ENCODE data around the gene CHIA. TPM values are rescaled to one million over a fixed set of nuclear protein-coding genes. Genes with fewer than 3 reads are reported as not detected.

CHIA gene
- total and polyA plus RNA-seq, 12 donors, result 0.07 to 0.19 TPM; not detected in 10

DNA sequence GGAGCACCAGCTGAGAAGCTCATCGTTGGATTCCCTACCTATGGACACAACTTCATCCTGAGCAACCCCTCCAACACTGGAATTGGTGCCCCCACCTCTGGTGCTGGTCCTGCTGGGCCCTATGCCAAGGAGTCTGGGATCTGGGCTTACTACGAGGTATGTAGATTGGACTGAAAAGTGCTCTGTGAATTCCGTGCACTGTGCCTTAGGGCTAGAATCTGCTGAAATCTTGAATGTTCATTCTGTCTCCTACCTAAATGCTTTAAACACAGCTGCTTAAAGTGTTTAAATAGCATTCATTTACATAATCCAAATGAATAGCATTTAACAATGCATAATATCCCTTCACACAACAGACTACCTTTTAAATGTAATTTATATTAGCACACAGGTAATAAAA lies 27.9 kb downstream of the CHIA start:
- Histone ChIP-seq H3K4me3 (no peak overlapping the region), H3K36me3 (replicated peaks in 1 of 2) (no peaks in the 10 kb centered on the region), H3K27ac (no peak overlapping the region), H3K4me1 (replicated peaks in 1 of 2) (no peaks in the 10 kb centered on the region), H3K27me3 (peaks cover 4% of the 10 kb centered on the region), H3K9me3 (replicated peaks in 1 of 3) (no peaks in the 10 kb centered on the region)
- 65 to 88% (median 74%) methylated on average over 2 to 3 of the region's 3 CpGs for WGBS, 4 donors
- intact Hi-C loops (cut with DNase I), result no loop called here
- TF ChIP-seq CTCF (IDR thresholded peaks at IDR 0.05) (no peak), POLR2A (IDR thresholded peaks at IDR 0.05) (no peak)
- DNase-seq, result no peak

DNA sequence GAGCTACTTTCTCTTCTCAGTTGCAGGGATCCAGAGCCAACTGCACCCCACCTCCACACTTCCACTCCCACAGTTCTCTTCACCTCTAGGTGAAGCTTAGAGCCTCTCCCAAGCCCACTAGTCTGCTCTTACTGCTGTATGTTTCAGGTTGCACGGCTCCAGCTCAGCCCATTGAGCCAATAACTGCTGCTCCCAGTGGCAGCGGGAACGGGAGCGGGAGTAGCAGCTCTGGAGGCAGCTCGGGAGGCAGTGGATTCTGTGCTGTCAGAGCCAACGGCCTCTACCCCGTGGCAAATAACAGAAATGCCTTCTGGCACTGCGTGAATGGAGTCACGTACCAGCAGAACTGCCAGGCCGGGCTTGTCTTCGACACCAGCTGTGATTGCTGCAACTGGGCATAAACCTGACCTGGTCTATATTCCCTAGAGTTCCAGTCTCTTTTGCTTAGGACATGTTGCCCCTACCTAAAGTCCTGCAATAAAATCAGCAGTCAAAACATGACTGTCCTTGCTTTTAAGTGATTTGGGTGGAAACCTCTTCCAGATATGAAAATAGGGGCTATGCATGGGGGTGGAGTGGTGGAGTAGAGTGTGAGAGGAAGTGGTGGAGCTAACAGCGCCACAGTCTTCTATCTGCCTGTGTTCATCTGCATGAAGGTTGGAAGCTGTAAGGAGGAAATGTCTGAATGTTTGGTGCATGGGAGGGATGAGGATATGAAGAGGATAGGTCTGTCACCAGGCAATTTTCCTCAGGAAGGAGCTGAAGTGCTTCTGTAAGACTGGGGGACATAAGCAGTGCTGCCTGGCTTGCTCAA lies 29.6 kb downstream of the CHIA start:
- H3K4me3 ChIP-seq, result no peak overlapping the region
- H3K27me3 ChIP-seq, result no peaks in the 10 kb centered on the region
- H3K9me3 ChIP-seq (replicated peaks in 1 of 3), result no peaks in the 10 kb centered on the region
- TF ChIP-seq POLR2A (IDR thresholded peaks at IDR 0.05), result no peak
- TF ChIP-seq CTCF (IDR thresholded peaks at IDR 0.05), result no peak
- H3K4me1 ChIP-seq (replicated peaks in 1 of 2), result no peaks in the 10 kb centered on the region
- 68 to 76% (median 73%) methylated on average over 9 to 12 of the region's 12 CpGs for WGBS, 4 donors
- H3K36me3 ChIP-seq (replicated peaks in 1 of 2), result no peaks in the 10 kb centered on the region
- no peak overlapping the region for H3K27ac ChIP-seq
- intact Hi-C loops (cut with DNase I), result no loop called here
- DNase-seq, result no peak

- intact Hi-C loops (cut with DNase I), result no loop called here
- H3K4me3 ChIP-seq, result no peak overlapping the region
- no peak for TF ChIP-seq POLR2A (IDR thresholded peaks at IDR 0.05)
- no peak for TF ChIP-seq CTCF (IDR thresholded peaks at IDR 0.05)
- no peak for DNase-seq
- H3K36me3 ChIP-seq (replicated peaks in 1 of 2), result no peaks in the 10 kb centered on the region
- WGBS, 4 donors, result 60 to 78% (median 68%) methylated on average over 1 of the region's 1 CpG
- H3K9me3 ChIP-seq (replicated peaks in 1 of 3), result peaks cover 0 to 11% (median 0%) of the 10 kb centered on the region in 3 donors
- H3K4me1 ChIP-seq (replicated peaks in 1 of 2), result no peaks in the 10 kb centered on the region
- no peak overlapping the region for H3K27ac ChIP-seq
- no peaks in the 10 kb centered on the region for H3K27me3 ChIP-seq
Observed at GRCh38 chr1:111323231-111323630, 32.6 kb downstream of the CHIA start.

- H3K4me1 ChIP-seq (replicated peaks in 1 of 2), result no peaks in the 10 kb centered on the region
- no peak for TF ChIP-seq POLR2A (IDR thresholded peaks at IDR 0.05)
- TF ChIP-seq CTCF (IDR thresholded peaks at IDR 0.05), result no peak
- H3K27me3 ChIP-seq, result no peaks in the 10 kb centered on the region
- intact Hi-C loops (cut with DNase I), result loop anchor here in 1 of 2 donors (10.0 kb wide), 1 partner anchor 77 kb away; no protein-coding TSS in a partner anchor
- no peak for DNase-seq
- WGBS, 4 donors, result 77 to 100% (median 79%) methylated on average over 1 of the region's 1 CpG; no CpG with 5 or more reads in 1 of the 4 donors
- H3K9me3 ChIP-seq (replicated peaks in 1 of 3), result peaks cover 0 to 9% (median 0%) of the 10 kb centered on the region in 3 donors
- no peak overlapping the region for H3K4me3 ChIP-seq
- H3K36me3 ChIP-seq (replicated peaks in 1 of 2), result no peaks in the 10 kb centered on the region
- H3K27ac ChIP-seq, result no peak overlapping the region
Observed at GRCh38 chr1:111332190-111332589, 41.5 kb downstream of the CHIA start.
